ENCODE measurements around the gene AGPS. TPM values are rescaled to one million over a fixed set of nuclear protein-coding genes. Genes with fewer than 3 reads are reported as not detected.
"Not testable (repeated sequence)": the region's sequence is repeated elsewhere in the genome, so short reads cannot be mapped to it uniquely, and the experiment has no call there.

Gene AGPS
- total RNA-seq: 42.5 and 53.9 TPM in 2 replicates

- DNase-seq (ENCODE audit: extremely low read depth, low read depth, low spot score): no peak
Observed at GRCh38 chr2:177392373-177393202, at the start of gene AGPS. Gene AGPS, plus strand, starts transcription at chr2:177392773. Its CDS starts 17 bp downstream, at chr2:177392790.

GRCh38 chr2:177343773-177344172 lies 48.8 kb upstream of the AGPS start:
- no peak for DNase-seq (ENCODE audit: extremely low read depth, low read depth, low spot score)

- DNase-seq (ENCODE audit: extremely low read depth, low read depth, low spot score): no peak
Observed at GRCh38 chr2:177344316-177344715, 48.3 kb upstream of the AGPS start.

- no peak for DNase-seq (ENCODE audit: extremely low read depth, low read depth, low spot score)
Observed at GRCh38 chr2:177346192-177346591, 46.4 kb upstream of the AGPS start.

GRCh38 chr2:177347570-177347969 lies 45.0 kb upstream of the AGPS start:
- DNase-seq (ENCODE audit: extremely low read depth, low read depth, low spot score): no peak

GRCh38 chr2:177348118-177348654 lies 44.4 kb upstream of the AGPS start:
- DNase-seq (ENCODE audit: extremely low read depth, low read depth, low spot score): no peak

GRCh38 chr2:177348733-177349693 lies 43.6 kb upstream of the AGPS start:
- DNase-seq (ENCODE audit: extremely low read depth, low read depth, low spot score): no peak

GRCh38 chr2:177350624-177351023 lies 41.9 kb upstream of the AGPS start:
- DNase-seq (ENCODE audit: extremely low read depth, low read depth, low spot score): not testable (repeated sequence)

- not testable (repeated sequence) for DNase-seq (ENCODE audit: extremely low read depth, low read depth, low spot score)
Observed at GRCh38 chr2:177351121-177351520, 41.5 kb upstream of the AGPS start.

GRCh38 chr2:177352441-177353186 lies 40.0 kb upstream of the AGPS start:
- no peak for DNase-seq (ENCODE audit: extremely low read depth, low read depth, low spot score)

GRCh38 chr2:177353187-177353478 lies 39.4 kb upstream of the AGPS start:
- no peak for DNase-seq (ENCODE audit: extremely low read depth, low read depth, low spot score)

GRCh38 chr2:177354541-177354940 lies 38.0 kb upstream of the AGPS start:
- DNase-seq (ENCODE audit: extremely low read depth, low read depth, low spot score): not testable (repeated sequence)

- no peak for DNase-seq (ENCODE audit: extremely low read depth, low read depth, low spot score)
Observed at GRCh38 chr2:177355874-177356273, 36.7 kb upstream of the AGPS start.

GRCh38 chr2:177359836-177360595 lies 32.6 kb upstream of the AGPS start:
- DNase-seq (ENCODE audit: extremely low read depth, low read depth, low spot score): no peak

- no peak for DNase-seq (ENCODE audit: extremely low read depth, low read depth, low spot score)
Observed at GRCh38 chr2:177362499-177362898, 30.1 kb upstream of the AGPS start.

- no peak for DNase-seq (ENCODE audit: extremely low read depth, low read depth, low spot score)
Observed at GRCh38 chr2:177363332-177363731, 29.2 kb upstream of the AGPS start.

GRCh38 chr2:177365764-177366163 lies 26.8 kb upstream of the AGPS start:
- DNase-seq (ENCODE audit: extremely low read depth, low read depth, low spot score): not testable (repeated sequence)

- DNase-seq (ENCODE audit: extremely low read depth, low read depth, low spot score): not testable (repeated sequence)
Observed at GRCh38 chr2:177368023-177368422, 24.6 kb upstream of the AGPS start.

GRCh38 chr2:177379354-177379753 lies 13.2 kb upstream of the AGPS start:
- DNase-seq (ENCODE audit: extremely low read depth, low read depth, low spot score): no peak

- DNase-seq (ENCODE audit: extremely low read depth, low read depth, low spot score): no peak
Observed at GRCh38 chr2:177380181-177380580, 12.4 kb upstream of the AGPS start.
